Neural progenitor cell (in vitro differentiated cells): ENCODE measurements around the gene CRIM1. TPM values are rescaled to one million over a fixed set of nuclear protein-coding genes. Genes with fewer than 3 reads are reported as not detected.

Experiments
- DNase-seq: peaks from one replicate; pipeline ENCODE4 v3.0.0-alpha.2; 2016; ENCODE audit warnings: low spot score
- H2AFZ ChIP-seq: fragments of 200-600 bp; sonication (generic); replicated peaks from 2 replicates; pipeline ENCODE4 v1.6.1; 2016; ENCODE audit warnings: antibody characterized with exemption
- H3F3A ChIP-seq: fragments of 200-600 bp; sonication (generic); 2 replicates; pipeline ENCODE4 v1.6.1; 2016; ENCODE audit warnings: antibody characterized with exemption, low read depth
- H3K27ac ChIP-seq: fragments of 200-600 bp; sonication (generic); 2 replicates; pipeline ENCODE4 v1.5.1; 2016; ENCODE audit warnings: mild to moderate bottlenecking
- H3K27me3 ChIP-seq: fragments of 200-600 bp; sonication (generic); 2 replicates; pipeline ENCODE4 v1.6.1; 2016; ENCODE audit warnings: mild to moderate bottlenecking, moderate library complexity
- H3K36me3 ChIP-seq: fragments of 200-600 bp; sonication (generic); 2 replicates; pipeline ENCODE4 v1.5.1; 2016
- H3K4me1 ChIP-seq: fragments of 200-600 bp; sonication (generic); 2 replicates; pipeline ENCODE4 v1.6.1; 2016; ENCODE audit warnings: mixed run types
- H3K4me2 ChIP-seq: fragments of 200-600 bp; sonication (generic); 2 replicates; pipeline ENCODE4 v1.6.1; 2016
- H3K4me3 ChIP-seq: fragments of 200-600 bp; sonication (generic); 2 replicates; pipeline ENCODE4 v1.5.1; 2016
- H3K79me2 ChIP-seq: fragments of 200-600 bp; sonication (generic); 2 replicates; pipeline ENCODE4 v1.6.1; 2016; ENCODE audit warnings: low read depth
- H3K9ac ChIP-seq: fragments of 200-600 bp; sonication (generic); 2 replicates; pipeline ENCODE4 v1.6.1; 2016
- H3K9me3 ChIP-seq: fragments of 200-600 bp; sonication (generic); 2 replicates; pipeline ENCODE4 v1.5.1; 2016; ENCODE audit warnings: low read depth
- H4K20me1 ChIP-seq: fragments of 200-600 bp; sonication (generic); 2 replicates; pipeline ENCODE4 v1.6.1; 2016; ENCODE audit warnings: low read depth
- H3K27ac Mint-ChIP-seq: 3 replicates; pipeline ENCODE4 v1.8.0; 2021; ENCODE audit warnings: mixed read lengths
- H3K27me3 Mint-ChIP-seq: 2 replicates; pipeline ENCODE4 v1.8.0; 2022; ENCODE audit warnings: low read depth, mild to moderate bottlenecking, inconsistent platforms, moderate library complexity, mixed read lengths; ENCODE audit not compliant: insufficient read depth
- H3K36me3 Mint-ChIP-seq: 3 replicates; pipeline ENCODE4 v1.8.0; 2021; ENCODE audit warnings: mixed read lengths
- H3K4me1 Mint-ChIP-seq: 3 replicates; pipeline ENCODE4 v1.8.0; 2021; ENCODE audit warnings: mixed read lengths
- H3K4me3 Mint-ChIP-seq: 3 replicates; pipeline ENCODE4 v1.8.0; 2021; ENCODE audit warnings: mild to moderate bottlenecking, moderate library complexity, mixed read lengths
- H3K9me3 Mint-ChIP-seq: 3 replicates; pipeline ENCODE4 v1.8.0; 2020; ENCODE audit warnings: mixed read lengths
- CTCF ChIP-seq: fragments of 200-600 bp; sonication (generic); IDR thresholded peaks from 2 replicates; pipeline ENCODE4 v1.5.1; 2017; ENCODE audit warnings: antibody characterized with exemption, mild to moderate bottlenecking
- EZH2 ChIP-seq: fragments of 200-600 bp; sonication (generic); IDR thresholded peaks from 2 replicates; pipeline ENCODE4 v1.6.1; 2017; ENCODE audit warnings: antibody characterized with exemption, mild to moderate bottlenecking, moderate library complexity
- EZH2phosphoT487 ChIP-seq: fragments of 200-600 bp; sonication (generic); IDR thresholded peaks from 2 replicates; pipeline ENCODE4 v1.6.1; 2017; ENCODE audit warnings: antibody characterized with exemption
- total RNA-seq: library from RNA; depleted of rRNA; stranded (reverse); fragments of >200 nt; gene quantifications from 2 replicates; pipeline ENCODE4 v1.2.3, GENCODE V29; 2015; ENCODE audit warnings: low replicate concordance

CRIM1 gene
- total RNA-seq, 1 donor from 2014 or later: 4.9 TPM

- peaks cover 17% of the 10 kb centered on the region for H3K4me1 Mint-ChIP-seq
- Histone ChIP-seq H3K4me3 (no peak overlapping the region), H3F3A (no peaks in the 10 kb centered on the region), H4K20me1 (peaks cover 3% of the 10 kb centered on the region), H3K4me2 (no peak overlapping the region), H3K4me1 (no peaks in the 10 kb centered on the region), H3K9me3 (no peaks in the 10 kb centered on the region), H3K27me3 (no peaks in the 10 kb centered on the region), H3K36me3 (no peaks in the 10 kb centered on the region), H2AFZ (no peak overlapping the region), H3K27ac (no peak overlapping the region), H3K79me2 (no peaks in the 10 kb centered on the region), H3K9ac (no peak overlapping the region)
- peaks cover 34% of the 10 kb centered on the region for H3K36me3 Mint-ChIP-seq
- TF ChIP-seq EZH2phosphoT487 (no peak), EZH2 (no peak)
- no peaks in the 10 kb centered on the region for H3K27me3 Mint-ChIP-seq
- no peak for DNase-seq
- no peaks in the 10 kb centered on the region for H3K9me3 Mint-ChIP-seq
- H3K4me3 Mint-ChIP-seq: no peak overlapping the region
- H3K27ac Mint-ChIP-seq: no peak overlapping the region
Measured at GRCh38 chr2:36564377-36564930, 208.9 kb downstream of the CRIM1 start.

GRCh38 chr2:36565712-36566111, 210.1 kb downstream of the CRIM1 start:
- H3K4me2 ChIP-seq: no peak overlapping the region
- H4K20me1 ChIP-seq: peaks cover 3% of the 10 kb centered on the region
- Mint-ChIP-seq H3K27me3 (no peaks in the 10 kb centered on the region), H3K27ac (no peak overlapping the region), H3K4me3 (no peak overlapping the region), H3K9me3 (no peaks in the 10 kb centered on the region), H3K36me3 (peaks cover 29% of the 10 kb centered on the region), H3K4me1 (peaks cover 19% of the 10 kb centered on the region)
- TF ChIP-seq EZH2: no peak
- TF ChIP-seq EZH2phosphoT487: no peak
- TF ChIP-seq CTCF: no peak
- no peaks in the 10 kb centered on the region for H3F3A ChIP-seq
- no peak overlapping the region for H3K9ac ChIP-seq
- H3K27ac ChIP-seq: no peak overlapping the region
- H2AFZ ChIP-seq: no peak overlapping the region
- no peaks in the 10 kb centered on the region for H3K4me1 ChIP-seq
- H3K36me3 ChIP-seq: no peaks in the 10 kb centered on the region
- peaks cover 4% of the 10 kb centered on the region for H3K79me2 ChIP-seq
- H3K4me3 ChIP-seq: no peak overlapping the region
- no peak for DNase-seq
- H3K27me3 ChIP-seq: no peaks in the 10 kb centered on the region
- no peaks in the 10 kb centered on the region for H3K9me3 ChIP-seq

GRCh38 chr2:36566887-36567286, 211.3 kb downstream of the CRIM1 start:
- Mint-ChIP-seq H3K4me3 (no peak overlapping the region), H3K27ac (peak overlapping the region; percentile 6), H3K4me1 (peaks cover 12% of the 10 kb centered on the region), H3K27me3 (no peaks in the 10 kb centered on the region), H3K9me3 (no peaks in the 10 kb centered on the region), H3K36me3 (peaks cover 27% of the 10 kb centered on the region)
- H3K4me1 ChIP-seq: no peaks in the 10 kb centered on the region
- H3K27me3 ChIP-seq: no peaks in the 10 kb centered on the region
- peaks cover 5% of the 10 kb centered on the region for H3K79me2 ChIP-seq
- H2AFZ ChIP-seq: no peak overlapping the region
- peaks cover 3% of the 10 kb centered on the region for H4K20me1 ChIP-seq
- TF ChIP-seq EZH2 (no peak), CTCF (no peak), EZH2phosphoT487 (no peak)
- H3K9ac ChIP-seq: no peak overlapping the region
- H3K36me3 ChIP-seq: no peaks in the 10 kb centered on the region
- DNase-seq: no peak
- no peak overlapping the region for H3K4me2 ChIP-seq
- no peaks in the 10 kb centered on the region for H3K9me3 ChIP-seq
- H3K27ac ChIP-seq: no peak overlapping the region
- no peak overlapping the region for H3K4me3 ChIP-seq
- H3F3A ChIP-seq: no peaks in the 10 kb centered on the region

DNA sequence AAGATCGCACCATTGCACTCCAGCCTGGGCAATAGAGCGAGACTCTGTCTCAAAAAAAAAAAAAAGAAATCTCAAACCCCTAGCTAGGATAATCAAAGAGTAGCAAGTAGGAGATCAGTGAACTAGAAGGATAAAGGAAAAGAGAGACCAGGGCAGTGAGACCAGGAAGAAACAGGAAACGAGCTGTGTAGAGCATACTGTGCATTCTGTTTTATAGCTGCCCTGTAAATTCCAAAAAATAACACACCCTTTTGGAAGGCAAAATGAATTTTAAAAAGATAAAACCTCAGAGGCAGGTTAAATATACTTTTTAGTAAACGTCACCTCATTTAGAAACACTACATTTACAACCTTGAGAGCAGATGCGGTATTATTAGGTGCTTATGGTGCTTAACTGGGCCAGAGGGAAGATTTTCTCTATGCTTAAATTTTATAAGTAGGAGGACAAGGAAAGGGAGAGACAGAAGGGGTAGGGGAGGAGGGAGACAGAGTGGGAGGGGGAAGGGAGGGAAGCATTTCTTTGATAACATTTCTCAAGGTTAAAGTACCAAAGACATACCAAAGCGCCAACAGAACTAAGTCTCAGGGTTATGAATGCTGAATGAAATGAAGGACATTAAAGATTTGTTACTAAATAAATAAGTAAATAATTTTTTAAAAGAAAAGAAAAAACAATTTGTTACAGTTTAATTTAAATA, 212.3 kb downstream of the CRIM1 start:
- H3K27me3 Mint-ChIP-seq: no peaks in the 10 kb centered on the region
- peaks cover 17% of the 10 kb centered on the region for H3K4me1 Mint-ChIP-seq
- no peak for DNase-seq
- Histone ChIP-seq H4K20me1 (peaks cover 3% of the 10 kb centered on the region), H2AFZ (no peak overlapping the region), H3K4me1 (no peaks in the 10 kb centered on the region), H3K9me3 (no peaks in the 10 kb centered on the region), H3K79me2 (peaks cover 5% of the 10 kb centered on the region), H3K27me3 (no peaks in the 10 kb centered on the region), H3K36me3 (no peaks in the 10 kb centered on the region), H3K4me2 (no peak overlapping the region), H3K4me3 (no peak overlapping the region), H3K9ac (no peak overlapping the region), H3K27ac (no peak overlapping the region), H3F3A (no peaks in the 10 kb centered on the region)
- H3K4me3 Mint-ChIP-seq: no peak overlapping the region
- no peak overlapping the region for H3K27ac Mint-ChIP-seq
- peaks cover 33% of the 10 kb centered on the region for H3K36me3 Mint-ChIP-seq
- no peaks in the 10 kb centered on the region for H3K9me3 Mint-ChIP-seq
- TF ChIP-seq EZH2: no peak
- TF ChIP-seq CTCF: no peak
- TF ChIP-seq EZH2phosphoT487: no peak
